BLaER1 (cell line): ENCODE results near the gene SMAP1.
A peak's percentile ranks its signal among the peaks of the same experiment; 100 is the strongest.

Experiments used
- H3K27ac ChIP-seq: shearing (Covaris generic); formaldehyde crosslinking; 2 replicates; pipeline ENCODE4 v1.8.1; 2022
- H3K27me3 ChIP-seq: shearing (Covaris generic); formaldehyde crosslinking; 2 replicates; pipeline ENCODE4 v1.8.1; 2022
- H3K36me3 ChIP-seq: shearing (Covaris generic); formaldehyde crosslinking; 2 replicates; pipeline ENCODE4 v1.8.1; 2022
- H3K4me1 ChIP-seq: shearing (Covaris generic); formaldehyde crosslinking; 2 replicates; pipeline ENCODE4 v1.8.1; 2022
- H3K4me2 ChIP-seq: shearing (Covaris generic); formaldehyde crosslinking; 2 replicates; pipeline ENCODE4 v1.8.1; 2022
- H3K4me3 ChIP-seq: shearing (Covaris generic); formaldehyde crosslinking; 2 replicates; pipeline ENCODE4 v1.8.1; 2022
- H3K9ac ChIP-seq: shearing (Covaris generic); formaldehyde crosslinking; 2 replicates; pipeline ENCODE4 v1.8.1; 2022
- H3K9me3 ChIP-seq: shearing (Covaris generic); formaldehyde crosslinking; 2 replicates; pipeline ENCODE4 v1.8.1; 2022
- H4K20me1 ChIP-seq: shearing (Covaris generic); formaldehyde crosslinking; 2 replicates; pipeline ENCODE4 v1.8.1; 2022
- Cebpa-rat ChIP-seq: shearing (Covaris generic); IDR thresholded peaks from 2 replicates; pipeline ENCODE4 v1.8.1; 2022

Gene SMAP1

GRCh38 chr6:70790483-70791224 lies 123.0 kb downstream of the SMAP1 start:
- H3K4me2 ChIP-seq: no peak overlapping the region
- no peaks in the 10 kb centered on the region for H3K4me1 ChIP-seq
- H3K4me3 ChIP-seq: no peak overlapping the region
- no peaks in the 10 kb centered on the region for H4K20me1 ChIP-seq
- no peaks in the 10 kb centered on the region for H3K27me3 ChIP-seq
- H3K9me3 ChIP-seq: peaks cover 6% of the 10 kb centered on the region
- no peak overlapping the region for H3K9ac ChIP-seq
- TF ChIP-seq Cebpa-rat: no peak
- 0 out of 2 replicates have a peak, but pooled peaks cover 11% of the 10 kb centered on the region for H3K36me3 ChIP-seq
- H3K27ac ChIP-seq: no peak overlapping the region

GRCh38 chr6:70797625-70798024 lies 129.9 kb downstream of the SMAP1 start:
- H3K9me3 ChIP-seq: peaks cover 6% of the 10 kb centered on the region
- H3K4me1 ChIP-seq: no peaks in the 10 kb centered on the region
- TF ChIP-seq Cebpa-rat: no peak
- no peak overlapping the region for H3K4me3 ChIP-seq
- peaks cover 17% of the 10 kb centered on the region; the same call in 1 of the 2 replicates for H3K36me3 ChIP-seq
- H3K27ac ChIP-seq: no peak overlapping the region
- H3K4me2 ChIP-seq: no peak overlapping the region
- H3K27me3 ChIP-seq: no peaks in the 10 kb centered on the region
- no peaks in the 10 kb centered on the region for H4K20me1 ChIP-seq
- no peak overlapping the region for H3K9ac ChIP-seq

DNA sequence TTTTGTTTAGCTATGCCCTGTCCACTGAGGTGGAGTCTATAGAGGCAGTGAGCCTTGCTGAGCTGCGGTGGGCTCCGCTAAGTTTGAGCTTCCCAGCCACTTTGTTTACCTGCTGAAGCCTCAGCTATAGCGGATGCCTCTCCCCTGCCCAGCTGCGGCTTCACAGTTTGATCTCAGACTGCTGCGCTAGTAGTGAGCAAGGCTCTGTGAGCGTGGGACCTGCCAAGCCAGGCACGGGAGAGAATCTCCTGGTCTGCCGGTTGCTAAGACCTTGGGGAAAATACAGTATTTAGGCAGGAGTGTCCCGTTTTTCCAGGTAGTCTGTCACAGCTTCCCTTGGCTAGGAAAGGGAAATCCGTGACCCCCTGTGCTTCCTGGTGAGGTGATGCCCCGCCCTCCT lies 138.4 kb downstream of the SMAP1 start:
- peaks cover 23% of the 10 kb centered on the region for H3K36me3 ChIP-seq
- H3K4me1 ChIP-seq: no peaks in the 10 kb centered on the region
- no peak overlapping the region for H3K27ac ChIP-seq
- no peak overlapping the region for H3K4me2 ChIP-seq
- H3K4me3 ChIP-seq: no peak overlapping the region
- peaks cover 7% of the 10 kb centered on the region; the same call in 1 of the 2 replicates for H3K9me3 ChIP-seq
- no peaks in the 10 kb centered on the region for H4K20me1 ChIP-seq
- TF ChIP-seq Cebpa-rat: no peak
- no peak overlapping the region for H3K9ac ChIP-seq
- H3K27me3 ChIP-seq: no peaks in the 10 kb centered on the region

- H3K36me3 ChIP-seq: no peaks in the 10 kb centered on the region
- no peak overlapping the region for H3K27ac ChIP-seq
- no peak overlapping the region for H3K9ac ChIP-seq
- no peaks in the 10 kb centered on the region for H3K27me3 ChIP-seq
- no peaks in the 10 kb centered on the region for H4K20me1 ChIP-seq
- H3K9me3 ChIP-seq: no peaks in the 10 kb centered on the region
- TF ChIP-seq Cebpa-rat: no peak
- no peak overlapping the region for H3K4me3 ChIP-seq
- no peaks in the 10 kb centered on the region for H3K4me1 ChIP-seq
- no peak overlapping the region for H3K4me2 ChIP-seq
Observed at GRCh38 chr6:70811788-70812187, 144.1 kb downstream of the SMAP1 start.

DNA sequence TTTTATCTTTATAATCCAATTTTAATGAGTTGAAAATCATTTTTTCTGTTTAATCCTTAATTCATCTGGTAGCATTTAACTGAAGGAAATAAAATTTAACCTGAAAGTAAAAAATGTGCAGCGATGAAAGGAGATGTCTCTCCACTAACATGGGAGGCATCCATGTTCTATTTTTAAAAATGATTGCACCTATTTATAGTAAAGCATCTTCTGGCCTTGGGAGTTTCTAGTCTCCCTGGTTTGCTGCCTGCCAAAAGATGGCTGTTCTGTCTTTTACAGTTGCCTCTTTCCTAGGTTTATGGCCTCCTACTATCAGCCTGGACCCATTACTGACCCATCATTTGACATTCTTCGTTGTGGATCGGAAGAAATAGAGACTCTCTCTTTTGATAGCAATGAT lies 146.2 kb downstream of the SMAP1 start:
- no peaks in the 10 kb centered on the region for H3K27me3 ChIP-seq
- H3K27ac ChIP-seq: no peak overlapping the region
- no peak overlapping the region for H3K4me2 ChIP-seq
- H3K36me3 ChIP-seq: no peaks in the 10 kb centered on the region
- H3K9me3 ChIP-seq: no peaks in the 10 kb centered on the region
- no peak overlapping the region for H3K4me3 ChIP-seq
- no peak for TF ChIP-seq Cebpa-rat
- H3K9ac ChIP-seq: no peak overlapping the region
- H4K20me1 ChIP-seq: no peaks in the 10 kb centered on the region
- no peaks in the 10 kb centered on the region for H3K4me1 ChIP-seq

DNA sequence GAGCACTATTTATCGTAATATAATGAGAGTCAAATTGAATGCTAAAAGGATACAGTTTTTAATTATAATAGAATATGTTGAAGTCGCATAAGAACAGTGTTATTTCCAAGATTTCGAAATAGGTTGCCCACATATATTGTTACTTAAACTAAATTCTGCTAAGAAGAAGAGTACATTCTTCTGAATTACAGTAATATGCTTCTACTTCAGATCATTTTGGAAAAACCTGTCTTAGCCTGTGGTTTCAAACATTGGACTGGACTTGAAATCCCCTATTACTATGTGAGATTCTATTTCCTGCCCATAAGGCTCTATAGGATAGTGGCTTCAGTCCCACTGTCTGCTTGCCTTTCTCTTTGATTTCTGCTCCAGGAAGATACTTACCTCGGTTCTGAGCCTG lies 152.0 kb downstream of the SMAP1 start:
- Histone ChIP-seq H3K27me3 (no peaks in the 10 kb centered on the region), H3K4me1 (peaks cover 10% of the 10 kb centered on the region), H3K4me3 (no peak overlapping the region), H3K9me3 (peaks cover 13% of the 10 kb centered on the region), H3K4me2 (no peak overlapping the region), H3K27ac (no peak overlapping the region), H4K20me1 (no peaks in the 10 kb centered on the region), H3K36me3 (peaks cover 6% of the 10 kb centered on the region), H3K9ac (no peak overlapping the region)
- no peak for TF ChIP-seq Cebpa-rat

DNA sequence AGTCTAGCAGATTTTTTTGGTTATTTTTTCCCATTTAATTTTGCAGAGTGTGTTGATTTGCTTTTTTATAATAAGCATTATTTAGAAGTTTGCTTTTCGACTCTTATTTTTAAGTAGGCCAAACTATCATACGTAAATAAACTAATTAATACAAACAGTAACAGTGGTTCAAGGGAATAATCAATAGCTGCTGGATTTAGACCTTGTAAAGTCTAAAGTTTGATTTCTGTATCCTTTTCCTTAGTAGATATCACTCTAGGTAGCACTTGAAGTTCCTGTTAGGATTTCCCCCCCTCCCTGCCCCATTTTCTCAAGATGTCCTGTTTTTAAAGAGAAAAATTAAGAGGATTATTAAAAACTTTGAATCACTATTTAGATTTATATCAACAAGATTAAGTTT lies 153.1 kb downstream of the SMAP1 start:
- Histone ChIP-seq H3K9me3 (peaks cover 13% of the 10 kb centered on the region), H3K4me3 (no peak overlapping the region), H3K36me3 (peaks cover 11% of the 10 kb centered on the region), H4K20me1 (no peaks in the 10 kb centered on the region), H3K27me3 (no peaks in the 10 kb centered on the region), H3K4me2 (no peak overlapping the region), H3K4me1 (peaks cover 10% of the 10 kb centered on the region), H3K27ac (no peak overlapping the region), H3K9ac (no peak overlapping the region)
- TF ChIP-seq Cebpa-rat: no peak

- peaks cover 13% of the 10 kb centered on the region for H3K9me3 ChIP-seq
- H3K9ac ChIP-seq: no peak overlapping the region
- no peaks in the 10 kb centered on the region for H3K27me3 ChIP-seq
- H3K36me3 ChIP-seq: peaks cover 11% of the 10 kb centered on the region
- H3K4me3 ChIP-seq: no peak overlapping the region
- no peaks in the 10 kb centered on the region for H4K20me1 ChIP-seq
- TF ChIP-seq Cebpa-rat: no peak
- peaks cover 10% of the 10 kb centered on the region for H3K4me1 ChIP-seq
- no peak overlapping the region for H3K4me2 ChIP-seq
- H3K27ac ChIP-seq: no peak overlapping the region
Observed at GRCh38 chr6:70821751-70822150, 154.1 kb downstream of the SMAP1 start.

DNA sequence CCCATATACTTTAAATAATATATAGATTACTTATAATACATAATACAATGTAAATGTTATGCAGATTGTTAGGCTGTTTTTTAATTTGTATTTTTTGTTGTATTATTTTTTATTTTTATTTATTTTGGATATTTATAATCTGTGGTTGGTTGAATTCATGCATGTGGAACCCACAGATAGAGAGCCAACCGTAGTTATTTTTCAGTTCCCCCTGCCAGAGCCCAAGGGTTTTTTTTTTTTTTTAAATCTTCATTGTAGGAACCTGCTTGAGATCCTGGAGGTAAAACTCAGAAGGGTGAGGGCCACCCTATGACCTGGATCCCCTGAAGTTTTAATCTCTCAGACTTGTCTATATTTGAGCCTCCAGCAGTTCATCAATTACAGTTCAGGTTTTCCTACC lies 156.0 kb downstream of the SMAP1 start:
- Histone ChIP-seq H3K27ac (no peak overlapping the region), H4K20me1 (no peaks in the 10 kb centered on the region)

DNA sequence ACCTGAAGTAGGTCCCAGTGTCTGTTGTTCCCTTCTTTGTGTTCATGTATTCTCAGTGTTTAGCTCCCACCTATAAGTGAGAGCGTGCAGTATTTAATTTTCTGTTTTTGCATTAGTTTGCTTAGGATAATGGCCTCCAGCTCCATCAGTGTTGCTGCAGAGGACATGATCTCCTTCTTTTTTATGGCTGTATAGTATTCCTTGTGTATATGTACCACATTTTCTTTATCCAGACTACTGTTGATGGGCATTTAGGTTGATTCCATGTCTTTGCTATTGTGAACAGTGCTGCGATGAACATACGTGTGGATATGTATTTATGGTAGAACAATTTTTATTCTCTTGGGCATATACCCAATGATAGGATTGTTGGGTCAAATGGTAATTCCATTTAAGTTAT lies 163.7 kb downstream of the SMAP1 start:
- Histone ChIP-seq H3K4me1 (no peaks in the 10 kb centered on the region), H3K4me3 (no peak overlapping the region), H3K27me3 (no peaks in the 10 kb centered on the region), H4K20me1 (no peaks in the 10 kb centered on the region), H3K27ac (no peak overlapping the region), H3K9ac (no peak overlapping the region), H3K9me3 (peaks cover 7% of the 10 kb centered on the region), H3K4me2 (no peak overlapping the region), H3K36me3 (peaks cover 9% of the 10 kb centered on the region; the same call in 1 of the 2 replicates)
- no peak for TF ChIP-seq Cebpa-rat

More for the DNA sequence above, 156.0 kb downstream of the SMAP1 start:
- Histone ChIP-seq H3K27me3 (no peaks in the 10 kb centered on the region), H3K4me3 (no peak overlapping the region), H3K36me3 (peaks cover 11% of the 10 kb centered on the region), H3K4me1 (peaks cover 10% of the 10 kb centered on the region), H3K9me3 (peaks cover 13% of the 10 kb centered on the region), H3K9ac (no peak overlapping the region), H3K4me2 (peak overlapping the region; percentile 30)
- no peak for TF ChIP-seq Cebpa-rat
